ENCODE data around the gene PAAF1.

- TF ChIP-seq CTCF (IDR thresholded peaks at IDR 0.05; ENCODE audit: low read depth, low read length, poor library complexity, severe bottlenecking) (no peak), EZH2phosphoT487 (IDR thresholded peaks at IDR 0.05; ENCODE audit: borderline replicate concordance, low read length) (no peak)
These were observed 12.2 kb downstream of the PAAF1 start for GRCh38 chr11:73889019-73889418.

Measured in DOHH2 (cell line).